ENCODE data around the gene CHST11.

The CHST11 gene

DNA sequence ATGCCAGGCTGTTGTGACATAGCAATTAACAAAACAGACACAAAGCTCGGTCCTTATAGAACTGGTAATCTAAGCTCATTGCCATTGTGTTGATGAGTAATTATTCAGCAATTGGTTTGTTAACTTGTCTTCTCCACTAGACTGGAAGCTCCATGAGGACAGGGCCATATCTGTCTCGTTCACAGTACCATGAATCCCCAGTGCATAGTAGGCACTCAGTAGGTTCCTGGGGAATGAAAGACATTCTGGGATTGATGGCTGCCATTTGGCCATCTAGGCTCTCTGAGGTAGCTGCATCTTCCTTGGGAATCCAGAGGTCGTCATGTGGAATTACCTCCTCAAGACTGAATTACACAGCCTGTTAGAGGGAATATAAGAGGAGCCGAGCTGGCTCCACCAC lies 177.3 kb downstream of the CHST11 start:
- DNase-seq: no peak

DNA sequence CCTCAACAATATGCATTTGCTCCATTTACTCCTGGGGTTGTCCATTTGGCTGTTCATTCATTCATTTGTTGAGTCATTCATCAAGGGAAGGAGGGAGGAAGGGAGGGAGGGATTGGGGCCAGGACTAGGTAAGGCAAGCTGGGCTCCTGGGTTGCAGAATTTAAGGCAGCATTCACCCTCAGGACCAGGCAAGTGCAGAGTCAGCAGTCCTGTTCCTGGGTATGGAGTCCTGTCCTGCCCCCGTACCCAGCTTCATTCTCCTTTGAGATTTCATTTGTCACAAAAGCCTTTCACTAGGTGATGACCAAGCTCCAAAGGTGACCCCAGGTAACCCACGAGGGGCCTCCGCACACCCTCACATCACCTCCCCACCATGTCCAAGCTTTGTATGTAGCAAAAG lies 178.1 kb downstream of the CHST11 start:
- no peak for DNase-seq

- no peak for DNase-seq
These were observed 179.0 kb downstream of the CHST11 start for GRCh38 chr12:104635607-104636343.

- DNase-seq: no peak
These were observed 179.7 kb downstream of the CHST11 start for GRCh38 chr12:104636496-104636895.

DNA sequence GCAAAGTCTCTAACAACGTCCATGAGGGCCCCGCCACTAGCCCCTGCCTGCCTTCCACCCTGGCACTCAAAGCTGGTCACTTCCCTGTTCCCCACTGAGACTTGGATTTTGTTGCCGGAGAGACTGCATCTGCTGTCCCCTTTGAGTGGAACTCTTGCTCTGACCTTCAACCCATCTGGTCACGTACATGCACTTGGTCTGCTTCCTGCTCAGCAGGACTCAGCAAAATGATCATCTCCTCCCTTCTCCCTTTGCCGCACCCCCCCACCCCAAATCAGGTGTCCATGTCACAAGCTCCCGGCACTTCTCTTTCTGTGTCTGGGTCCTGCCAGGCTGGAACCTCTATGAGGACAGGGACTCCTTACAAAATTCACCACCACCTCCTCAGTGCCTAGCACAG lies 180.9 kb downstream of the CHST11 start:
- no peak for DNase-seq

DNA sequence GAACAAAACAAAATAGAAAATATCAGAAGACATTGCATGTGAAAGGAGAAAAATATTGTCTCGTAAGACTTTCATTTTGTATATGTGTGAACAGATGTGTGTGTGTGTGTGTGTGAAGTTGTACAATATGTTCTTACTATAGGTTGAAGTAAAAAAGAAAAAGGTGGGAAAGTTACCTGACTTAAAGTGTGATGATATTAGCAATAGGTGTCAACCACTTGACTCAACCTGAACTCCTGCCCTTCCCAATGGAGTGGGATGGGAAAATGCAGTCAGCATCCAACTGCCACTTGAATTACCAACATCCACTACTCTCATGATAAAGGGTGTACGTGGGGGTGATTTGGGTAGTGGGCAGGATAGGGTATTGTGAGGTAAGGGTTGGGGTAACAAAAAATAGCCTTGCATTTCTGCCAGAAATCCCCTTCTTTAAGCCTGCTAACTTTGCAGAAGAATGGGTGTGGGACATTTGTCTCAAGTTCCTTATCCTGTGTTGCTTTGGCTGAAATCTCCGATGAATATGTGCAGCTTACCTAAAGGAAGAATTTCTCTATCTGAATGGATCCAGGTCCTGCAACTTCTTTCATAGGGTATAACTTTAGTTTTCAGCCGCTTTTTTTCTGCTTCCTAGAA lies 181.6 kb downstream of the CHST11 start:
- no peak for DNase-seq

DNA sequence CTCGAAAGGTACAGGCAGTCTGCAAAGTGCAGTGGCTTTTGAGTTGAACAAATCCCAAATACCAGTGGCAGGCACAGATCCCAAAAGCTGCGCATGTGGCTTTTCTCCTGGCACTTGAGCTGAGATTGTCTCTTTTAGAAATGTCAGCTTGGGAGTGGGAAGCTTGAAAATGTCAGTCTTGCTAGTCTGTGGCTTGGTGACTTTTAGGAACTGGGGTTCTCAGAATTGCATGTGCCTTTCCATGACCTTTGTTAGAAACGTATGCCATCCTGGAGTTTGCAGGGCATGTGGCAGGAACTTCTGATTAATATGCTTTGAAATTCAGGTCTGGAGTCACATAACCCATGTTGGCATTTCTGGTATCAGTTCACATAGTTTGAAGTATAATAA lies 182.1 kb downstream of the CHST11 start:
- DNase-seq: no peak

DNA sequence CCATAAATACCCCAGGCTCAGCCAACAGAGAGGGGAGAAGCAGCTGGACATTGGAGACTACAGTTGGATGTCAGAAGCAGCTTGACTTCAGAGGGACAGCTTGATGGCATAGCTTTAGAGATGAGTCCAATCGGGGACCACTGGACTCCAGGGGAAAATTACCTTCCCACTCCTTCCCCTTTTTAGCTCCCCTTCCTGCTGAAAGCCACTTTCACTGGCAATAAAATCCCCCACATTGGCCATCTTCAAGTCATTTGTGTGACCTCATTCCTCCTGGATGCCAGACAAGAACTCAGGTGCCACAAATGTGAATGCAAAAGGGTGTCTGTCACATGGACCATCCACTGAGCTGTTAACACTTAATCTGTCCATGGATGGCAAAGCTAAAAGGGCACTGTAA lies 184.2 kb downstream of the CHST11 start:
- no peak for DNase-seq

DNA sequence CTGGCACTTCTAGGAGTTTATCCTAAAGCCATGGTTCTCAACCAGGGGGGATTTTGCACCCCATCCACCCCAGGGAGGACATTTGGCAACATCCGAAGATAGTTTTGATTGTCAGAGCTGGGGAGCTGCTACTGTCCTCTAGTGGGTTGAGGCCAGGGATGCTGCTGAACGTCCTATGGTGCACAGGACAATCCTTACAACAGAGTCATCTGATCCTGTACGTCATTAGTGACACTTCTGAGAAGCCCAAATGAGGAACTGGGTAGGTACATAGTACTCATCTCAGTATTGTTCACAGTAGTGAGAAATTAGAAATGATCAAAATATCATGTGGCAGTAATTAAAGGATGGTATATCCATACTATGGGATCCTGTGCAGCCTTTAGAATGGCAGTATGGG lies 185.1 kb downstream of the CHST11 start:
- DNase-seq: no peak

DNA sequence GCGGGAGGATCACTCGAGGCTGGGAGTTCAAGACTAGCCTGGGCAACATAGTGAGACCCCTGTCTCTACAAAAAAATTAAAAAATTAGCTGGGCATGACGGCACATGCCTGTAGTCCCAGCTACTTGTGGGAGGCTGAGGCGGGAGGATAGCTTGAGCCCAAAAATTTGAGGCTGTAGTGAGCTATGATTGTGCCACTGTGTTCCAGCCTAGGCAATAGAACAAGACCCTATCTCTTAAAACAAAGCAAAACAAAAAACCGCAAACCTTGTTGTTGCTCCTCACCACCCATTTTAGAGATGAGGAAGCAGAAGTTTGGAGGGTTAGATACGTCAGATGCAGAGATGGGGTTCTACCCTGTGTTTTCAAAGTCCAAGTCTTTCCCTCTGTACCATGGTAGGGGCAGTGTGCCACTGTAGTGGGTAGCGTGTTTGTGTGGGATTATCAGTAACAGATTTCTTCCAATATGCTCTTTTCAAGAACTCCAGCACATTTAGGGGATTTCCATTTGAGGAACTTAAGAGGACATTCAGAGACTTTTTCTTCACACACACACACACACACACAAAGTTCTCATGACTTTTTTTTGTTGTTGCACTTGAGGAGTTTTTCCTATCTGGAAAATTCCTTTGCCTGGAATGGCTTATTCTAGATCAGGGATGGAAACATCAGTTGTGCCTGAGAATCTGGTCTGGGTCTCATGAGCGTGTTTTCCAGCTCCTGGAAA lies 186.5 kb downstream of the CHST11 start:
- DNase-seq: no peak

GRCh38 chr12:104643819-104644669 lies 187.3 kb downstream of the CHST11 start:
- DNase-seq: no peak

DNA sequence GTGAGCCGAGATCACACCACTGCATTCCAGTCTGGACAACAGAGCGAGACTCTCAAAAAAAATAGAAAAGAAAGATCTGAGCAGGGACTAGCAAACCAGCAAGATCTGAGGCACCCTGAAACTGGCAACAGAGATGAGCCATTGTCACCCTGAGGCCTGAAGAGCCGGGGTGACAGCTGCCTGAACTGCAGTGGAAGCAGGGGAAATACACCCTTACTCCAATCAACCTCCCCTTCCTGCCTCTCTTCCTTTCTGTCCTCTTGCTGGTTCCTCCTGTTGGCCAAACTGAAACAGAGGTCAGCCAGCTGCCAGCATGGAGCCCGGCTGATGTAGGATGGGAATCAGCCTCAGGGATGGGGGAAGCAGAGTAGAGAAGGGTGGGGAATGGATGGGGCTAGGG lies 192.0 kb downstream of the CHST11 start:
- no peak for DNase-seq

DNA sequence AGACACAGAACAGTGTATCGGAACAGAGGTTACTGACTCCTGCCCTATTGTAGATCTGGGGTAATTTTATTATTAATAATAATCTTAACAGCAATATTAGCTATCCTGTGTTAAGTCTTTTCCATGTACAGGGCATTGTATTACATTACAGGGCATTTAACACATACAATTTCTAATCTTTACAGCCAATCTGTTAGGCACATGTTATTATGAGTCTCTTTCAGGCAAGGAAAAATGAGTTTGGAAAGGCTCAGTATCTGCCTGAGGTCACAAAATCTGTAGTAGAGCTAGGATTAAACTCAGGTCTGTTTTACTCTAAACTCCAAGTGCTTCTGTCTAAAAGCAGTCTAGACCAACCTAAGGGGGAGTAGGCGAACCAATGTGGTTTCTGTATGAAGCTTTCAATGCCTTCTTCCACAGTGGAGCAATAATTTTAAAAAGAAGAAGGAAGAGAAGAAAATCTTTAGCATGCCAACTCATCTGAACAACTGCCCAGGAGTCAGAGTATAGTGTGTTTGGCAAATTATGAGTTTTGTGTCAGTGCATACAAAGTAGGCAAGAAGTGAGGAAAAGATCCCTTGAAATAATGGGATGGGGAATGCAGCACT lies 192.6 kb downstream of the CHST11 start:
- DNase-seq: no peak

DNA sequence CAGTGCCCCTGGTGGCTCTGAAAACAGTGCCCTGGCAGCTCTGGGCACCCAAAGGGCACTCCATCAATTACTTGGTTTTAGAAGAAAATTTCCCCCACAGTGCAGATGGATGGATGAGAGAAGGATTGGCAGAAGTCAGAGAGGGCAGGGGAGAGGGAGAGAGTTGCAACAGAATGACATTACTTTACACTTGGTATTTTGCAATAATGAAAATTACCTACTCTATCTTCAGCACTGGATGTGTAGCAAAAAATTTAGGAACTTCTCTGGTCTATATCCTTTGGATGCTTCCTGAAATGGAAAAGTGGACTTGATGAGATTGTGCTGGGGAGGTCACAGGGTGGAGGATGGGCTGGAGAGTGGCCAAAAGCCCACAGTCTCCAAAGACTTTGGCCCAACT lies 193.2 kb downstream of the CHST11 start:
- no peak for DNase-seq

DNA sequence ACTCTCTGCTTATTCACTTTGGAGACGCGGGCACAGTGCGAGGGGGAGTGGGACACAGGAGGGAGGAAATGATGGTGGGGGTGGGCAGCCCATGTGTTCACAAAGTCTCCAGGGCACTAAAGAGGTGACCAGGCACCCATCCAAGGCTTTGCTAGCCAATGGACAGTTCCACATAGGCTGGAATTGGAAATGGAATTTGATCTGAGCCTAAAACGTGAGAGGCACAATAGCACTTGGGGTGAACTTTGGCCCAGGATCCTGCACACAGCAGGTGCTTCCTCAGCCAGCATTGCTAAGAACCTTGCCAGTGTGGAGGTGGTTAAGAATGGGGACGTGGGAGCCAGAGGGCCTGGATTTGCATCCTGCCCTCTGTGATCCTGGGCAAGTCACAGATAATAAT lies 193.8 kb downstream of the CHST11 start:
- no peak for DNase-seq

DNA sequence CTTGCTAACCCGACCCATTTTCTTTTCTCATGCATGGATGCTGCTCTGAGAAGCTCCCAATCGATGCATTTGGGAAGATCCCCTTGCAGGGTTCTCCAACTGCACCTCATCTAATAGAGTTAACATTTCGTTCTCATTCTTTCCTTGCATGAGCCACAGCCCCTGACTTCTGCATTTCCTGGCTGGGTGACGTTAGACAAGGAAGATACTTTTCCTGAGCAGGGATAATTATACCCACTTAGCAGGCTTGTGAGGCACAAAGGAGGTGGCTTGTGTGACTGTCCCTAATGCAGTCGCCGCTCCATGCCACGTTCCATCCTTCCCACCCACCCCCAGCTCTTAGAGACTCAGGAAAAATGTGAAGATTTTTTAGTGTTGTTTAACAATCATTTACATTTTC lies 195.1 kb downstream of the CHST11 start:
- DNase-seq: no peak

DNA sequence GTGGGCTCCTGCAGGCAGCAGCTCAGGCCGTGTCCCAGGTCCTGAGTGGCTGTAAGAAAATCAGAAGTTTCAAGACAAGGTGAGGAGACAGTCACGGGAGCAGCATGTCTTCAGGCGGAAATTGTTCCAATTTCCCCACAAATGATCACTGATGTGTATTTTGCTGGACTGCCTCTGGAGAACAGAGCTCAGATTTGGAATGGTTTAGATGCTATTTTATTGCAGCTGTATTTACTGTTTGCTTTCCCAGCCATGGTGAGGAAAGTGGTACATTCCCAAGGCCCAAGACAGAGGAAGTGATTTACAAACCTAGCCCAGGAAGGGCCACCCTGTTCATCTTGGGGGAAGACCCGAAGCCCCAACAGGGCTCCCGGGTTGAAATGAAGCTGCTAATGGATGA lies 195.6 kb downstream of the CHST11 start:
- DNase-seq: no peak

- DNase-seq: no peak
These were observed 196.2 kb downstream of the CHST11 start for GRCh38 chr12:104652910-104653309.

DNA sequence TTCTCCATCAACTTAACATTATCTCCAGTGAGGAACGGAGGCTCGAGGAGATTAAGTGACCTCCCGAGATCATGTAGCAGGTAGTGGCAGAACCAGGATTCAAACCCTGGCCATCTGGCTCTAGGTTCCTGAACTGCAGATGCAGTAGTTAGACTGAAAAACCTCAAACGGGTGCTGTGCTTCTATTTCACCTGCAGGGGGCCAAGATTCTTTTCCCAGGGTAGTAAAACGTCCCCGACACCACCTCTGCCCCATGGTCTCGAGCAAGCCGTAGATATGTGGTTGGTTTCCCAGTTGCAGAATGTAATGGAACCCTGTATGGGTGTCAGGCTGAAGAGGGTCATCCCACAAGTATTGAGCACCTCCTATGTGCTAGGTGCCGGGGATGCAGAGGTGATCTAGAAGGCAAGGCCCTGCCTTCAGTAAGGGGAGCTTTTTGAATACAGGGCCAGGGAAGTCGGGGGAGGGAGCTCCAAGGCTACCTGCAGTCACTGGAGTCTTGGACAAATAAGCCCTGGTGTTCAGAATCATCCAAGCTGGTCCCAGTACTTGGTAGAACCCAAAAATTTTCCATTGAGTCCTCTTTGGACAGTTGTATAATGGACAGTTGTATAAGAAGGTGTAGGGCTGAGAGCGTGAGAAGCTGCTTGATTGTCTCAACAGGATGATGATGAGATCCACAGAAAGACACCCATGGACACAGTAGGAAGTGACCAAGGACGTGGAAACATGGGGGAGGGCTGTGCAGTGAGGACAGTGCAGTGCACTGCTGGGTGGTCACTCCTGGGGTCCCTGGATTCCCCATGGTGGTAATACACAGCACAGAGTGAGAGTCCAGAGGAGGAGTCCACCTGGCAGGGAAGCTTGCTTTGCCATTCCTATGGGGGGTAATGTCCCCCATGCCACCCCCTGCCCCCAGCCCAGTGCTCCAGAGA lies 197.2 kb downstream of the CHST11 start:
- DNase-seq: no peak

- no peak for DNase-seq
These were observed 198.2 kb downstream of the CHST11 start for GRCh38 chr12:104654665-104655609.
